SU-DHL-6 (cell line): ENCODE results near the gene ANKFY1.
"Not testable (repeated sequence)": the region's sequence is repeated elsewhere in the genome, so short reads cannot be mapped to it uniquely, and the experiment has no call there.

Experiments
- H2AFZ ChIP-seq: fragments of 200-600 bp; sonication (generic); 2 replicates; pipeline ENCODE4 v1.6.1; 2014; ENCODE audit warnings: low read depth, mild to moderate bottlenecking, moderate library complexity, mixed read lengths, antibody characterized with exemption, low read length; ENCODE audit not compliant: severe bottlenecking
- H3F3A ChIP-seq: fragments of 200-600 bp; shearing (Covaris generic); 2 replicates; pipeline ENCODE4 v1.6.0; 2016; ENCODE audit warnings: antibody characterized with exemption, mild to moderate bottlenecking; ENCODE audit not compliant: insufficient read depth
- H3K27ac ChIP-seq: fragments of 200-600 bp; sonication (generic); 2 replicates; pipeline ENCODE4 v1.5.1; 2016; ENCODE audit warnings: low read depth, mild to moderate bottlenecking, low read length, moderate library complexity, mixed read lengths
- H3K27me3 ChIP-seq: fragments of 200-600 bp; sonication (generic), shearing (Covaris generic); 2 replicates; pipeline ENCODE4 v1.6.0; 2014; ENCODE audit warnings: mild to moderate bottlenecking, low read length
- H3K36me3 ChIP-seq: fragments of 200-600 bp; sonication (generic); 2 replicates; pipeline ENCODE4 v1.6.1; 2014; ENCODE audit warnings: mild to moderate bottlenecking, low read length, mixed read lengths
- H3K4me2 ChIP-seq: fragments of 300-600, 200-600 bp; shearing (Covaris generic), sonication (generic); 2 replicates; pipeline ENCODE4 v1.6.0; 2014; ENCODE audit warnings: low read length, low read depth, mild to moderate bottlenecking; ENCODE audit not compliant: poor library complexity, severe bottlenecking
- H3K4me3 ChIP-seq: fragments of 200-600 bp; sonication (generic); 2 replicates; pipeline ENCODE4 v1.5.1; 2014; ENCODE audit warnings: antibody characterized with exemption, low read length, mild to moderate bottlenecking, mixed read lengths; ENCODE audit not compliant: insufficient read depth, poor library complexity, severe bottlenecking
- H3K79me2 ChIP-seq: fragments of 200-600 bp; sonication (generic); 2 replicates; pipeline ENCODE4 v1.6.1; 2014; ENCODE audit warnings: mild to moderate bottlenecking, low read length, moderate library complexity; ENCODE audit not compliant: insufficient read depth
- H3K9ac ChIP-seq: fragments of 200-600 bp; sonication (generic); 2 replicates; pipeline ENCODE4 v1.7.0; 2014; ENCODE audit warnings: mild to moderate bottlenecking, low read length
- H3K9me2 ChIP-seq: fragments of 200-600 bp; sonication (generic); replicated peaks from 2 replicates; pipeline ENCODE4 v1.6.1; 2014; ENCODE audit warnings: low read length; ENCODE audit not compliant: insufficient read depth
- H3K9me3 ChIP-seq: fragments of 200-600 bp; sonication (generic); 2 replicates; pipeline ENCODE4 v1.6.1; 2014; ENCODE audit warnings: low read length, mixed read lengths; ENCODE audit not compliant: insufficient read depth
- H4K20me1 ChIP-seq: fragments of 200-600 bp; sonication (generic); 2 replicates; pipeline ENCODE4 v1.6.1; 2014; ENCODE audit warnings: low read depth, mild to moderate bottlenecking, antibody characterized with exemption, low read length, moderate library complexity, mixed read lengths
- CTCF ChIP-seq: fragments of 200-600 bp; sonication (generic); IDR thresholded peaks from one replicate; pipeline ENCODE4 v1.5.1; 2017; ENCODE audit warnings: antibody characterized with exemption, mild to moderate bottlenecking, low read length, moderate library complexity; ENCODE audit not compliant: insufficient read depth, poor library complexity, severe bottlenecking
- EZH2phosphoT487 ChIP-seq: fragments of 200-600 bp; sonication (generic), shearing (Covaris generic); conservative IDR thresholded peaks from 2 replicates; pipeline ENCODE4 v1.6.1; 2018; ENCODE audit warnings: mild to moderate bottlenecking, antibody characterized with exemption, low read length, moderate library complexity, mixed read lengths

The ANKFY1 gene

GRCh38 chr17:4194796-4195195 is 69.0 kb downstream of the ANKFY1 start:
- no peaks in the 10 kb centered on the region for H4K20me1 ChIP-seq
- peaks cover 10% of the 10 kb centered on the region; the same call in 1 of the 2 replicates for H3K36me3 ChIP-seq

GRCh38 chr17:4190791-4191190 is 73.0 kb downstream of the ANKFY1 start:
- not testable (repeated sequence) for H3K79me2 ChIP-seq, H3K9ac ChIP-seq, H3F3A ChIP-seq, H3K9me3 ChIP-seq, H4K20me1 ChIP-seq, H2AFZ ChIP-seq, H3K4me3 ChIP-seq, H3K27me3 ChIP-seq, H3K9me2 ChIP-seq, H3K27ac ChIP-seq, H3K4me2 ChIP-seq
- peaks cover 10% of the 10 kb centered on the region; the same call in 1 of the 2 replicates for H3K36me3 ChIP-seq

More at GRCh38 chr17:4194796-4195195, 69.0 kb downstream of the ANKFY1 start:
- H3K9me3 ChIP-seq: no peaks in the 10 kb centered on the region
- no peaks in the 10 kb centered on the region for H3K9me2 ChIP-seq
- H3K27me3 ChIP-seq: no peaks in the 10 kb centered on the region
- no peaks in the 10 kb centered on the region for H3F3A ChIP-seq
- no peak overlapping the region for H3K27ac ChIP-seq
- no peaks in the 10 kb centered on the region for H3K79me2 ChIP-seq
- no peak overlapping the region for H3K9ac ChIP-seq
- H3K4me2 ChIP-seq: no peak overlapping the region
- H3K4me3 ChIP-seq: no peak overlapping the region
- TF ChIP-seq EZH2phosphoT487: no peak
- H2AFZ ChIP-seq: no peak overlapping the region

- Histone ChIP-seq H4K20me1 (no peaks in the 10 kb centered on the region), H3K27ac (no peak overlapping the region), H3K4me2 (no peak overlapping the region), H3K9me2 (no peaks in the 10 kb centered on the region), H2AFZ (no peak overlapping the region), H3K79me2 (no peaks in the 10 kb centered on the region), H3K27me3 (no peaks in the 10 kb centered on the region), H3K4me3 (no peak overlapping the region), H3K9me3 (no peaks in the 10 kb centered on the region), H3K36me3 (peaks cover 8% of the 10 kb centered on the region; the same call in 1 of the 2 replicates), H3F3A (no peaks in the 10 kb centered on the region), H3K9ac (no peak overlapping the region)
- TF ChIP-seq CTCF (no peak), EZH2phosphoT487 (no peak)
These were observed 74.5 kb downstream of the ANKFY1 start for GRCh38 chr17:4189280-4189679.

GRCh38 chr17:4188076-4188475 is 75.7 kb downstream of the ANKFY1 start:
- Histone ChIP-seq H3K4me3 (no peak overlapping the region), H2AFZ (no peak overlapping the region), H3F3A (no peaks in the 10 kb centered on the region), H3K4me2 (no peak overlapping the region), H3K27me3 (no peaks in the 10 kb centered on the region), H3K36me3 (peaks cover 7% of the 10 kb centered on the region; the same call in 1 of the 2 replicates), H3K9me3 (no peaks in the 10 kb centered on the region), H3K9me2 (no peaks in the 10 kb centered on the region), H3K27ac (no peak overlapping the region), H4K20me1 (no peaks in the 10 kb centered on the region), H3K9ac (no peak overlapping the region), H3K79me2 (no peaks in the 10 kb centered on the region)
- TF ChIP-seq CTCF: no peak
- TF ChIP-seq EZH2phosphoT487: no peak
